HG03457 (cell line): ENCODE measurements around the gene MAP3K9.
A peak's percentile ranks its signal among the peaks of the same experiment; 100 is the strongest.
"Not testable (repeated sequence)": the region's sequence is repeated elsewhere in the genome, so short reads cannot be mapped to it uniquely, and the experiment has no call there.

Experiments
- ATAC-seq: cut with Tn5 transposase; IDR thresholded peaks from one replicate; pipeline ENCODE4 v1.9.1; 2021; ENCODE audit warnings: moderate number of reproducible peaks; ENCODE audit not compliant: unreplicated experiment

The MAP3K9 gene

GRCh38 chr14:70809225-70810219 lies at the start of gene MAP3K9:
Gene MAP3K9, minus strand, starts transcription at chr14:70809513. Its CDS starts 342 bp downstream, at chr14:70809171.
- ATAC-seq, result peak; percentile 70

- ATAC-seq, result no peak
Observed at GRCh38 chr14:70858641-70859040, 49.3 kb upstream of the MAP3K9 start.

GRCh38 chr14:70857496-70857890 lies 48.2 kb upstream of the MAP3K9 start:
- no peak for ATAC-seq

GRCh38 chr14:70856851-70857495 lies 47.7 kb upstream of the MAP3K9 start:
- ATAC-seq, result no peak

GRCh38 chr14:70855486-70855885 lies 46.2 kb upstream of the MAP3K9 start:
- ATAC-seq, result no peak

- ATAC-seq, result not testable (repeated sequence)
Observed at GRCh38 chr14:70853658-70854057, 44.3 kb upstream of the MAP3K9 start.

- ATAC-seq, result no peak
Observed at GRCh38 chr14:70847406-70848090, 38.2 kb upstream of the MAP3K9 start.

- no peak for ATAC-seq
Observed at GRCh38 chr14:70845601-70846000, 36.3 kb upstream of the MAP3K9 start.

- no peak for ATAC-seq
Observed at GRCh38 chr14:70842851-70843462, 33.6 kb upstream of the MAP3K9 start.

- no peak for ATAC-seq
Observed at GRCh38 chr14:70838076-70838475, 28.8 kb upstream of the MAP3K9 start.

GRCh38 chr14:70836946-70837345 lies 27.6 kb upstream of the MAP3K9 start:
- ATAC-seq, result no peak

GRCh38 chr14:70833884-70834283 lies 24.6 kb upstream of the MAP3K9 start:
- ATAC-seq, result no peak

- ATAC-seq, result no peak
Observed at GRCh38 chr14:70832561-70833305, 23.4 kb upstream of the MAP3K9 start.

- no peak for ATAC-seq
Observed at GRCh38 chr14:70830998-70831781, 21.9 kb upstream of the MAP3K9 start.

- ATAC-seq, result no peak
Observed at GRCh38 chr14:70828188-70828587, 18.9 kb upstream of the MAP3K9 start.

GRCh38 chr14:70827752-70828151 lies 18.4 kb upstream of the MAP3K9 start:
- ATAC-seq, result no peak

GRCh38 chr14:70827347-70827746 lies 18.0 kb upstream of the MAP3K9 start:
- ATAC-seq, result no peak

- ATAC-seq, result no peak
Observed at GRCh38 chr14:70823281-70823680, 14.0 kb upstream of the MAP3K9 start.

GRCh38 chr14:70822530-70823185 lies 13.3 kb upstream of the MAP3K9 start:
- ATAC-seq, result no peak
